ENCODE measurements around the gene HSD17B8. TPM values are rescaled to one million over a fixed set of nuclear protein-coding genes. Genes with fewer than 3 reads are reported as not detected.
"Not testable (repeated sequence)": the region's sequence is repeated elsewhere in the genome, so short reads cannot be mapped to it uniquely, and the experiment has no call there.

HSD17B8 gene
- total and polyA plus RNA-seq, 2 donors (not counting 1 experiment from before 2014, with no cell fraction given), result 10.8 to 25.5 TPM

DNA sequence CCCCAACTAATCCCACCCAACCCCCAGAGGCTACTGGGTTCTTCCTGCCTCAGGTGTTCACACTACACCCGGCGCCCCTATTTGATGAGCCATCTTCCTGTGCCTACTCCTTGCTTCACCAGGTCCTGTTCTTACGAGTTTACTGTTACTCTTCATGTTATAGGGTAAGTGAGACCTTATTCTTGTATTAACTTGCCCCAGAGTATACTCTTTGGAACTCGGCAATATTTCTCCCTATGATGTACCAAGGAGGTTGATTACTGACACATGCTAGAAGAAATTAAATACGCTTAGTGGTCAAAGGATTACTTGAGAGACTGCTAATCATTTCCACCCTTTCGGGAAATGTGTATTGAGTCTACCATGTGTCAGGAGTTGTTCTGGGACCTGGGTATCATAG, 12.8 kb downstream of the HSD17B8 start:
- H3K4me1 ChIP-seq (ENCODE audit: control insufficient read depth in 2 of 2, insufficient read depth in 2 of 2, low read length in 2 of 2), result peaks cover 14 to 15% of the 10 kb centered on the region in 2 donors
- 100% methylated on average over 2 of the region's 6 CpGs for WGBS (ENCODE audit: insufficient coverage)
- Mint-ChIP-seq H3K4me3 (no peak overlapping the region), H3K4me1 (peaks cover 19% of the 10 kb centered on the region), H3K9me3 (ENCODE audit: insufficient read depth) (no peaks in the 10 kb centered on the region), H3K27ac (no peak overlapping the region), H3K27me3 (peaks cover 55% of the 10 kb centered on the region)
- POLR2A ChIA-PET, result no interaction called here
- H2AFZ ChIP-seq (ENCODE audit: insufficient read depth, low read depth, low read length, poor library complexity, severe bottlenecking), result no peak overlapping the region
- no peaks in the 10 kb centered on the region for H4K20me1 ChIP-seq (ENCODE audit: control insufficient read depth, insufficient read depth, low read length, poor library complexity, severe bottlenecking)
- CTCF ChIA-PET, result no interaction called here
- peaks cover 0 to 44% (median 13%) of the 10 kb centered on the region in 4 experiments for H3K27me3 ChIP-seq (replicated peaks in 1 of 4; ENCODE audit: control extremely low read depth in 1 of 4, control insufficient read depth in 3 of 4, insufficient read depth in 4 of 4, low read length in 3 of 4)
- no peak overlapping the region for H3K4me3 ChIP-seq (ENCODE audit: control extremely low read depth in 1 of 5, extremely low read depth in 1 of 5, insufficient read depth in 1 of 5, low read depth in 2 of 5, low read length in 4 of 5)
- peaks cover 0 to 8% (median 0%) of the 10 kb centered on the region in 3 donors for H3K9me3 ChIP-seq (ENCODE audit: control extremely low read depth in 1 of 3, control insufficient read depth in 2 of 3, insufficient read depth in 1 of 3, low read length in 2 of 3)
- no peak overlapping the region for H3K27ac ChIP-seq (ENCODE audit: low read length in 2 of 2)
- intact Hi-C loops (cut with micrococcal nuclease), result no loop called here
- no peak for DNase-seq
- H3K4me2 ChIP-seq (replicated peaks; ENCODE audit: low read depth, low read length, poor library complexity, severe bottlenecking), result no peak overlapping the region
- H3K79me2 ChIP-seq (ENCODE audit: control insufficient read depth, insufficient read depth, low read length), result no peaks in the 10 kb centered on the region
- no peaks in the 10 kb centered on the region for H3K36me3 ChIP-seq (replicated peaks in 1 of 2; ENCODE audit: control extremely low read depth in 1 of 2, control insufficient read depth in 1 of 2, extremely low read depth in 1 of 2, insufficient read depth in 2 of 2, low read length in 1 of 2)
- no peak for TF ChIP-seq EZH2 (IDR thresholded peaks at IDR 0.05; ENCODE audit: borderline replicate concordance, insufficient read depth, low read depth, low read length, poor library complexity, severe bottlenecking)
- no peak for TF ChIP-seq CTCF (IDR thresholded peaks at IDR 0.05)
- no peak for ATAC-seq (ENCODE audit: low read depth)
- H3K9ac ChIP-seq (ENCODE audit: low read length), result no peak overlapping the region

DNA sequence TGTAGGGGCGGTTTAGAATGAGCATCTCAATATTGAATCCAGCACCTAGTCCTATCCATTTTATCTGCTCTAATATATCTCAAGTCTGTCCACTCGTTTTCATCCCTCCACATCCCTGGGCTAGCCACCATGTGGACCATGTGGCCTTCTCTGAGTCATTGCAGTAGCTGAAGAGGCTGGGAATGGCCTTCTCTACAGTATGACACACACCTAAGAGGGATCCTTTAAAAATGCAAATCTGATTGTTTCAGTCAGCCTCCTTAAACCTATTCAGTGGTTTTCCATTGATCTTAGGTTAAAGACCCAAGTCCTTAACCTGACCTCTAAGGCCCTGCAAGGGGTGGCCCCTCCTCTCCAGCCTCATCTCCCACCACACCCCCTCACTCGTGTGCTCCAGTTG, 13.2 kb downstream of the HSD17B8 start:
- peaks cover 0 to 8% (median 1%) of the 10 kb centered on the region in 3 donors for H3K9me3 ChIP-seq (ENCODE audit: control extremely low read depth in 1 of 3, control insufficient read depth in 2 of 3, insufficient read depth in 1 of 3, low read length in 2 of 3)
- H3K4me3 Mint-ChIP-seq, result no peak overlapping the region
- ChIA-PET CTCF (no interaction called here), POLR2A (no interaction called here)
- H3K27ac ChIP-seq (ENCODE audit: low read length in 2 of 2), result no peak overlapping the region
- H3K4me2 ChIP-seq (replicated peaks; ENCODE audit: low read depth, low read length, poor library complexity, severe bottlenecking), result no peak overlapping the region
- intact Hi-C loops (cut with micrococcal nuclease), result no loop called here
- no peaks in the 10 kb centered on the region for H3K36me3 ChIP-seq (replicated peaks in 1 of 2; ENCODE audit: control extremely low read depth in 1 of 2, control insufficient read depth in 1 of 2, extremely low read depth in 1 of 2, insufficient read depth in 2 of 2, low read length in 1 of 2)
- no peak overlapping the region for H2AFZ ChIP-seq (ENCODE audit: insufficient read depth, low read depth, low read length, poor library complexity, severe bottlenecking)
- no peak overlapping the region for H3K4me3 ChIP-seq (ENCODE audit: control extremely low read depth in 1 of 5, extremely low read depth in 1 of 5, insufficient read depth in 1 of 5, low read depth in 2 of 5, low read length in 4 of 5)
- no peaks in the 10 kb centered on the region for H4K20me1 ChIP-seq (ENCODE audit: control insufficient read depth, insufficient read depth, low read length, poor library complexity, severe bottlenecking)
- no peak for ATAC-seq (ENCODE audit: low read depth)
- TF ChIP-seq CTCF (IDR thresholded peaks at IDR 0.05), result no peak
- no peak for TF ChIP-seq EZH2 (IDR thresholded peaks at IDR 0.05; ENCODE audit: borderline replicate concordance, insufficient read depth, low read depth, low read length, poor library complexity, severe bottlenecking)
- 64% methylated on average over 1 of the region's 3 CpGs for WGBS (ENCODE audit: insufficient coverage)
- peaks cover 0 to 40% (median 14%) of the 10 kb centered on the region in 4 experiments for H3K27me3 ChIP-seq (replicated peaks in 1 of 4; ENCODE audit: control extremely low read depth in 1 of 4, control insufficient read depth in 3 of 4, insufficient read depth in 4 of 4, low read length in 3 of 4)
- peaks cover 57% of the 10 kb centered on the region for H3K27me3 Mint-ChIP-seq
- peaks cover 11 to 13% of the 10 kb centered on the region in 2 donors for H3K4me1 ChIP-seq (ENCODE audit: control insufficient read depth in 2 of 2, insufficient read depth in 2 of 2, low read length in 2 of 2)
- H3K9me3 Mint-ChIP-seq (ENCODE audit: insufficient read depth), result no peaks in the 10 kb centered on the region
- peaks cover 16% of the 10 kb centered on the region for H3K4me1 Mint-ChIP-seq
- H3K79me2 ChIP-seq (ENCODE audit: control insufficient read depth, insufficient read depth, low read length), result no peaks in the 10 kb centered on the region
- no peak overlapping the region for H3K27ac Mint-ChIP-seq
- no peak overlapping the region for H3K9ac ChIP-seq (ENCODE audit: low read length)
- DNase-seq, result no peak

DNA sequence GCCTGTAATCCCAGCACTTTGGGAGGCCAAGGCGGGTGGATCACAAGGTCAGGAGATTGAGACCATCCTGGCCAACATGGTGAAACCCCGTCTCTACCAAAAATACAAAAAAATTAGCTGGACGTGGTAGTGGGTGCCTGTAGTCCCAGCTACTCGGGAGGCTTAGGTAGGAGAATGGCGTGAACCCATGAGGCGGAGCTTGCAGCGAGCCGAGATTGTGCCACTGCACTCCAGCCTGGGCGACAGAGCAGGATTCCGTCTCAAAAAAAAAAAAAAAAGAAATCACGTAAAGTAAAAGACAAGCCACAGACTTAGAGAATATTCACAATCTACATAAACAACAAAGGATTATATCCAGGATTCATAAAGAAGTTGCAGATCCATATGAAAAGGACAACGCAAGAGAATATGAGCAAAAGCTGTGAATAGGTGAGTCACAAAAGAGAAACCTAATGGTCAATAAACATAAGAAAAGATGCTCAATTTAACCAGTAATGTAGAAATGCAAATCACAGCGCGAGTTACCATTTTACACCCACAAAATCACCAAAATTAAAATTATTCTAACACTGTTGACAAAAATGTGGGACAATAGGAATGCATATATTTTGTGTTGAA, 22.2 kb downstream of the HSD17B8 start:
- peaks cover 44% of the 10 kb centered on the region for H3K27me3 Mint-ChIP-seq
- H3K36me3 ChIP-seq (replicated peaks in 1 of 2; ENCODE audit: control extremely low read depth in 1 of 2, control insufficient read depth in 1 of 2, extremely low read depth in 1 of 2, insufficient read depth in 2 of 2, low read length in 1 of 2); H3K27ac Mint-ChIP-seq; POLR2A ChIA-PET; H3K4me2 ChIP-seq (replicated peaks; ENCODE audit: low read depth, low read length, poor library complexity, severe bottlenecking); H3K9me3 ChIP-seq (ENCODE audit: control extremely low read depth in 1 of 3, control insufficient read depth in 2 of 3, insufficient read depth in 1 of 3, low read length in 2 of 3); DNase-seq; H3K9ac ChIP-seq (ENCODE audit: low read length); H3K4me1 ChIP-seq (ENCODE audit: control insufficient read depth in 2 of 2, insufficient read depth in 2 of 2, low read length in 2 of 2); ATAC-seq (ENCODE audit: low read depth); H3K4me3 ChIP-seq (ENCODE audit: control extremely low read depth in 1 of 5, extremely low read depth in 1 of 5, insufficient read depth in 1 of 5, low read depth in 2 of 5, low read length in 4 of 5); H3K4me3 Mint-ChIP-seq; intact Hi-C loops (cut with micrococcal nuclease); H4K20me1 ChIP-seq (ENCODE audit: control insufficient read depth, insufficient read depth, low read length, poor library complexity, severe bottlenecking); H2AFZ ChIP-seq (ENCODE audit: insufficient read depth, low read depth, low read length, poor library complexity, severe bottlenecking); H3K4me1 Mint-ChIP-seq; H3K79me2 ChIP-seq (ENCODE audit: control insufficient read depth, insufficient read depth, low read length); H3K27ac ChIP-seq (ENCODE audit: low read length in 2 of 2); H3K9me3 Mint-ChIP-seq (ENCODE audit: insufficient read depth): not testable (repeated sequence)
- CTCF ChIA-PET, result interaction anchor here (0.6 to 1.1 kb wide), 2 partner anchors 21 to 101 kb away, joined by 3 to 4 read pairs; no protein-coding TSS in a partner anchor
- 100% methylated on average over 1 of the region's 14 CpGs for WGBS (ENCODE audit: insufficient coverage)
- peaks cover 0 to 16% (median 8%) of the 10 kb centered on the region in 4 experiments for H3K27me3 ChIP-seq (replicated peaks in 1 of 4; ENCODE audit: control extremely low read depth in 1 of 4, control insufficient read depth in 3 of 4, insufficient read depth in 4 of 4, low read length in 3 of 4)

Measured in B cell (primary cell).